HG03460 (cell line): Measurements from ENCODE around the gene KCNC4.

ENCODE experiments used
- ATAC-seq: cut with Tn5 transposase; IDR thresholded peaks from one replicate; pipeline ENCODE4 v1.9.1; 2021; ENCODE audit not compliant: unreplicated experiment

The KCNC4 gene

GRCh38 chr1:110250749-110251148 is 40.6 kb downstream of the KCNC4 start:
- ATAC-seq = no peak

- ATAC-seq = no peak
Observed at GRCh38 chr1:110253213-110253612, 43.1 kb downstream of the KCNC4 start.

- no peak for ATAC-seq
Observed at GRCh38 chr1:110254604-110255391, 44.7 kb downstream of the KCNC4 start.

- ATAC-seq = no peak
Observed at GRCh38 chr1:110255392-110255787, 45.3 kb downstream of the KCNC4 start.

- ATAC-seq = no peak
Observed at GRCh38 chr1:110258734-110259133, 48.6 kb downstream of the KCNC4 start.

GRCh38 chr1:110259770-110260169 is 49.7 kb downstream of the KCNC4 start:
- no peak for ATAC-seq
